Mesenchymal stem cell (in vitro differentiated cells and primary cell): ENCODE data around the gene COL28A1.

ENCODE experiments used
- DNase-seq: peaks from one replicate; pipeline ENCODE4 v3.0.0-alpha.2; 2013
- H2AFZ ChIP-seq: one replicate; pipeline ENCODE4 v1.6.1; 2013; ENCODE audit warnings: low read depth, mild to moderate bottlenecking, control low read depth, inconsistent platforms, low read length, moderate library complexity
- H2AK5ac ChIP-seq: 2 replicates; pipeline ENCODE4 v1.6.1; 2013; ENCODE audit warnings: low read length, moderate library complexity, mild to moderate bottlenecking, inconsistent platforms; ENCODE audit not compliant: severe bottlenecking
- H2BK120ac ChIP-seq: one replicate; pipeline ENCODE4 v1.6.1; 2013; ENCODE audit warnings: low read depth, mild to moderate bottlenecking, inconsistent platforms, low read length, moderate library complexity
- H2BK12ac ChIP-seq, 2 experiments: one replicate each; pipeline ENCODE4 v1.6.1; 2013; ENCODE audit warnings: inconsistent platforms in 2 of 2, low read length in 2 of 2, mild to moderate bottlenecking in 2 of 2, moderate library complexity in 2 of 2, control low read depth in 1 of 2
- H2BK15ac ChIP-seq: one replicate; pipeline ENCODE4 v1.6.1; 2013; ENCODE audit warnings: mild to moderate bottlenecking, low read depth, inconsistent platforms; ENCODE audit not compliant: poor library complexity, severe bottlenecking
- H2BK5ac ChIP-seq: 2 replicates; pipeline ENCODE4 v1.6.1; 2013; ENCODE audit warnings: low read depth, mild to moderate bottlenecking, low read length, control low read depth, inconsistent platforms; ENCODE audit not compliant: poor library complexity, severe bottlenecking
- H3K14ac ChIP-seq, 2 experiments: one replicate each; pipeline ENCODE4 v1.6.1; 2013; ENCODE audit warnings: inconsistent platforms in 2 of 2, low read length in 2 of 2, control low read depth in 1 of 2, mild to moderate bottlenecking in 1 of 2, moderate library complexity in 1 of 2
- H3K18ac ChIP-seq, 2 experiments: one replicate each; pipeline ENCODE4 v1.6.1; 2013; ENCODE audit warnings: inconsistent platforms in 2 of 2, low read length in 2 of 2, control low read depth in 1 of 2, low read depth in 1 of 2, mild to moderate bottlenecking in 1 of 2
- H3K23ac ChIP-seq, 2 experiments: one replicate each; pipeline ENCODE4 v1.6.1; 2013; ENCODE audit warnings: inconsistent platforms in 2 of 2, low read length in 2 of 2, mild to moderate bottlenecking in 2 of 2, moderate library complexity in 2 of 2, control low read depth in 1 of 2
- H3K27ac ChIP-seq: 2 replicates; pipeline ENCODE4 v1.5.1; 2013; ENCODE audit warnings: mild to moderate bottlenecking, moderate library complexity, low read length, control low read depth, inconsistent platforms; ENCODE audit not compliant: poor library complexity, severe bottlenecking
- H3K27me3 ChIP-seq, 2 experiments: 2 replicates each; pipeline versions ENCODE4 v1.6.1 to v1.7.0; 2013; ENCODE audit warnings: low read length in 2 of 2, mild to moderate bottlenecking in 2 of 2, moderate library complexity in 2 of 2, control low read depth in 1 of 2, inconsistent platforms in 1 of 2; ENCODE audit not compliant: control insufficient read depth in 1 of 2, insufficient read depth in 1 of 2
- H3K36me3 ChIP-seq, 2 experiments: 2 replicates each; pipeline versions ENCODE4 v1.6.1 to v1.7.0; 2013; ENCODE audit warnings: low read length in 2 of 2, control low read depth in 1 of 2, inconsistent platforms in 1 of 2, low read depth in 1 of 2, mild to moderate bottlenecking in 1 of 2; ENCODE audit not compliant: insufficient read depth in 2 of 2, control insufficient read depth in 1 of 2
- H3K4ac ChIP-seq, 2 experiments: one replicate each; pipeline ENCODE4 v1.6.1; 2013; ENCODE audit warnings: inconsistent platforms in 2 of 2, low read length in 2 of 2, mild to moderate bottlenecking in 2 of 2, moderate library complexity in 2 of 2, control low read depth in 1 of 2, low read depth in 1 of 2
- H3K4me1 ChIP-seq: 2 replicates; pipeline ENCODE4 v1.6.1; 2013; ENCODE audit warnings: low read depth, low read length, control low read depth; ENCODE audit not compliant: control insufficient read depth, insufficient read depth
- H3K4me2 ChIP-seq: 2 replicates; pipeline ENCODE4 v1.6.1; 2013; ENCODE audit warnings: low read length, mild to moderate bottlenecking, inconsistent platforms; ENCODE audit not compliant: poor library complexity, severe bottlenecking
- H3K4me3 ChIP-seq, 2 experiments: 2 replicates each; pipeline versions ENCODE4 v1.5.1 to v1.7.0; 2013; ENCODE audit warnings: low read length in 2 of 2, mild to moderate bottlenecking in 2 of 2, control low read depth in 1 of 2, low read depth in 1 of 2; ENCODE audit not compliant: insufficient read depth in 1 of 2
- H3K79me1 ChIP-seq: replicated peaks from 2 replicates; pipeline ENCODE4 v1.6.1; 2013; ENCODE audit warnings: mild to moderate bottlenecking, control low read depth, low read length, inconsistent platforms; ENCODE audit not compliant: poor library complexity, severe bottlenecking
- H3K9ac ChIP-seq: 2 replicates; pipeline ENCODE4 v1.7.0; 2013; ENCODE audit warnings: mild to moderate bottlenecking, low read length, moderate library complexity
- H3K9me3 ChIP-seq: 2 replicates; pipeline ENCODE4 v1.7.0; 2013; ENCODE audit warnings: mild to moderate bottlenecking, low read length; ENCODE audit not compliant: control insufficient read depth
- H4K8ac ChIP-seq: one replicate; pipeline ENCODE4 v1.6.1; 2013; ENCODE audit warnings: inconsistent platforms, mild to moderate bottlenecking, low read length, moderate library complexity
- H4K91ac ChIP-seq: one replicate; pipeline ENCODE4 v1.6.1; 2013; ENCODE audit warnings: mild to moderate bottlenecking, low read length, inconsistent platforms
- WGBS: methylation state at CpG from one replicate; pipeline ENCODE4 v1.1.7; 2013; ENCODE audit warnings: mixed read lengths; 5-methylcytosine and 5-hydroxymethylcytosine counted together

COL28A1 gene

DNA sequence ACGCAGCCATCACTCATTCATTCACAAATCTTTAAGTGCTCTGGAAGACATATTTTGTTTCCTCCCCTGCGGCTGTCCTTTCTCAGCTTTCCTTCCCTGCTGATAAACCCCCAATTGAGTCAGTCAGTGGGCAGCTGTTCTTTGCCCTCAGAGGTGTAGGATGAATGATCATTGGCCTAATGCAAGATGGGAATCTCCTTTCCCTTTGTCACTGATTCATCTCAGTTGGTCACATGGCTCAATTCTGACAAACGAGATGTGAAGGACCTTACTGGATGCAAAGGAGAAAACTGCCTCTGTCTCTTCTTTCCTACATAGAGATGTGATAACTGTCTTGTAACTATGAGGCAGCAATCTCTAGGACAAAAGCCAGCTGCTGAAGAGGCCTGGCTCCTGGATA lies 44.6 kb downstream of the COL28A1 start:
- H3K27ac ChIP-seq, result no peak overlapping the region
- H3K36me3 ChIP-seq, result no peaks in the 10 kb centered on the region
- no peak overlapping the region for H2AFZ ChIP-seq
- peak overlapping the region; percentile 2 for H2AK5ac ChIP-seq
- no peak overlapping the region for H3K14ac ChIP-seq
- no peak overlapping the region for H3K23ac ChIP-seq
- H3K9ac ChIP-seq, result no peak overlapping the region
- no peak overlapping the region for H3K4me2 ChIP-seq
- H3K4ac ChIP-seq, result no peak overlapping the region
- 90% methylated on average over 2 of the region's 3 CpGs for WGBS
- no peaks in the 10 kb centered on the region for H3K27me3 ChIP-seq
- no peaks in the 10 kb centered on the region for H3K4me1 ChIP-seq
- no peak overlapping the region for H2BK15ac ChIP-seq
- no peak overlapping the region for H2BK12ac ChIP-seq
- H3K79me1 ChIP-seq, result no peaks in the 10 kb centered on the region
- no peak overlapping the region for H4K8ac ChIP-seq
- no peak overlapping the region for H4K91ac ChIP-seq
- H2BK120ac ChIP-seq, result no peak overlapping the region
- H3K18ac ChIP-seq, result no peak overlapping the region
- H3K4me3 ChIP-seq, result no peak overlapping the region
- no peak overlapping the region for H2BK5ac ChIP-seq
- H3K9me3 ChIP-seq, result peaks cover 6% of the 10 kb centered on the region
- peak; percentile 3 for DNase-seq

GRCh38 chr7:7490003-7490402 lies 45.7 kb downstream of the COL28A1 start:
- WGBS, result 88% methylated on average over 1 of the region's 2 CpGs

GRCh38 chr7:7489546-7489945 lies 46.1 kb downstream of the COL28A1 start:
- Histone ChIP-seq H4K91ac (no peak overlapping the region), H3K9me3 (peaks cover 11% of the 10 kb centered on the region), H3K14ac (no peak overlapping the region), H3K36me3 (no peaks in the 10 kb centered on the region), H3K4me1 (no peaks in the 10 kb centered on the region), H2BK15ac (no peak overlapping the region), H2BK120ac (no peak overlapping the region), H2AFZ (no peak overlapping the region), H3K4me3 (no peak overlapping the region), H2BK12ac (no peak overlapping the region), H3K4me2 (no peak overlapping the region), H3K23ac (no peak overlapping the region), H3K18ac (no peak overlapping the region), H2BK5ac (no peak overlapping the region), H3K9ac (no peak overlapping the region), H3K4ac (no peak overlapping the region), H4K8ac (no peak overlapping the region), H2AK5ac (no peak overlapping the region), H3K27me3 (no peaks in the 10 kb centered on the region), H3K27ac (no peak overlapping the region), H3K79me1 (no peaks in the 10 kb centered on the region)
- no CpG with 5 or more reads among the region's 2 CpGs for WGBS
- no peak for DNase-seq

More at GRCh38 chr7:7490003-7490402, 45.7 kb downstream of the COL28A1 start:
- Histone ChIP-seq H2BK5ac (no peak overlapping the region), H3K27ac (no peak overlapping the region), H3K4me1 (no peaks in the 10 kb centered on the region), H2BK15ac (no peak overlapping the region), H2BK12ac (no peak overlapping the region), H4K91ac (no peak overlapping the region), H3K4ac (no peak overlapping the region), H3K9me3 (peaks cover 7% of the 10 kb centered on the region), H3K36me3 (no peaks in the 10 kb centered on the region), H3K27me3 (no peaks in the 10 kb centered on the region), H4K8ac (no peak overlapping the region), H3K23ac (no peak overlapping the region), H2BK120ac (no peak overlapping the region), H3K9ac (no peak overlapping the region), H3K4me3 (no peak overlapping the region), H2AFZ (no peak overlapping the region), H3K14ac (no peak overlapping the region), H3K18ac (no peak overlapping the region), H3K79me1 (no peaks in the 10 kb centered on the region), H2AK5ac (no peak overlapping the region), H3K4me2 (no peak overlapping the region)
- no peak for DNase-seq

DNA sequence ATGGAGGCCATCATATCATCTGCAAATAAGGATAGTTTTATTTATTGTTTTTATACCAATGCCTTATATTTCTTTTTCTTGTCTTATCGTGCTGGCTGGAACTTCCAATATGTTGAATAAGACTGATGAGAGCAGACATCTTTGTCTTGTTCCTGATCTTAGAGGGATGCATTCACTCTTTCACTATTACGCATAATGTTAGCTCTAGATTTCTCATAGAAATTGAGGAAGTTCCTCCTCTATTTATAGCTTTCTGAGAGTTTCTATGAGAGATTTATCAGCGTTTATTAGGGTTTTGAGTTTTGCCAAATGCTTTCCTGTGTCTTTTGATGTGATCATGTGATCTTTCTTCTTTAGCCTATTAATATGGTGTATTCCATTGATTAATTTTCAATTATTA lies 49.3 kb downstream of the COL28A1 start:
- no peak for DNase-seq
- Histone ChIP-seq H2AK5ac (no peak overlapping the region), H3K9me3 (peaks cover 21% of the 10 kb centered on the region), H3K18ac (no peak overlapping the region), H3K4me1 (no peaks in the 10 kb centered on the region), H2AFZ (no peak overlapping the region), H3K4ac (no peak overlapping the region), H3K14ac (no peak overlapping the region), H3K79me1 (no peaks in the 10 kb centered on the region), H3K4me3 (no peak overlapping the region), H2BK5ac (no peak overlapping the region), H3K27me3 (no peaks in the 10 kb centered on the region), H3K23ac (no peak overlapping the region), H3K9ac (no peak overlapping the region), H2BK12ac (no peak overlapping the region), H2BK120ac (no peak overlapping the region), H3K27ac (no peak overlapping the region), H3K4me2 (no peak overlapping the region), H4K91ac (no peak overlapping the region), H4K8ac (no peak overlapping the region), H3K36me3 (no peaks in the 10 kb centered on the region), H2BK15ac (no peak overlapping the region)
- 100% methylated on average over 1 of the region's 3 CpGs for WGBS
